ENCODE data around the gene CLINT1.

Gene CLINT1

GRCh38 chr5:157820593-157821252 lies 38.2 kb downstream of the CLINT1 start:
- peak in 1 of 2 donors; percentile 26 for DNase-seq

GRCh38 chr5:157819502-157820115 lies 39.3 kb downstream of the CLINT1 start:
- DNase-seq = no peak

- no peak for DNase-seq
These were observed 40.6 kb downstream of the CLINT1 start for GRCh38 chr5:157818368-157818767.

GRCh38 chr5:157817928-157818327 lies 41.0 kb downstream of the CLINT1 start:
- DNase-seq = no peak

- DNase-seq = no peak
These were observed 41.6 kb downstream of the CLINT1 start for GRCh38 chr5:157817387-157817702.

- DNase-seq = no peak
These were observed 42.1 kb downstream of the CLINT1 start for GRCh38 chr5:157816682-157817386.

GRCh38 chr5:157812086-157812485 lies 46.9 kb downstream of the CLINT1 start:
- no peak for DNase-seq

- DNase-seq = no peak
These were observed 50.9 kb downstream of the CLINT1 start for GRCh38 chr5:157808043-157808442.

GRCh38 chr5:157802736-157803135 lies 56.2 kb downstream of the CLINT1 start:
- no peak for DNase-seq

GRCh38 chr5:157800137-157800536 lies 58.8 kb downstream of the CLINT1 start:
- no peak for DNase-seq

- DNase-seq = no peak
These were observed 59.4 kb downstream of the CLINT1 start for GRCh38 chr5:157799578-157799977.

GRCh38 chr5:157793301-157793700 lies 65.6 kb downstream of the CLINT1 start:
- DNase-seq = no peak

GRCh38 chr5:157785801-157786200 lies 73.1 kb downstream of the CLINT1 start:
- no peak for DNase-seq

- no peak for DNase-seq
These were observed 79.7 kb downstream of the CLINT1 start for GRCh38 chr5:157779221-157779620.

GRCh38 chr5:157778121-157778805 lies 80.7 kb downstream of the CLINT1 start:
- DNase-seq = no peak

GRCh38 chr5:157772127-157772526 lies 86.8 kb downstream of the CLINT1 start:
- peak; percentile 10 to 22 for DNase-seq

- no peak for DNase-seq
These were observed 88.3 kb downstream of the CLINT1 start for GRCh38 chr5:157770665-157771064.

GRCh38 chr5:157767689-157768088 lies 91.3 kb downstream of the CLINT1 start:
- no peak for DNase-seq

- DNase-seq = no peak
These were observed 92.0 kb downstream of the CLINT1 start for GRCh38 chr5:157766902-157767301.

GRCh38 chr5:157766442-157766841 lies 92.5 kb downstream of the CLINT1 start:
- DNase-seq = no peak

- DNase-seq = no peak
These were observed 94.4 kb downstream of the CLINT1 start for GRCh38 chr5:157764531-157764930.

GRCh38 chr5:157761690-157762621 lies 97.0 kb downstream of the CLINT1 start:
- no peak for DNase-seq

- DNase-seq = no peak
These were observed 100.2 kb downstream of the CLINT1 start for GRCh38 chr5:157758706-157759105.
